Fibroblast of skin of back (primary cell): ENCODE measurements around the gene LMNTD2. TPM values are rescaled to one million over a fixed set of nuclear protein-coding genes. Genes with fewer than 3 reads are reported as not detected.
A peak's percentile ranks its signal among the peaks of the same experiment; 100 is the strongest.

Source experiments
- DNase-seq: peaks from one replicate; pipeline ENCODE4 v3.0.0-alpha.2; 2013
- polyA plus RNA-seq, 2 experiments: library from polyadenylated mRNA; unstranded; fragments of 120-200 nt; gene quantifications; one replicate each; pipeline ENCODE4 v1.2.1, GENCODE V29; 2013; ENCODE audit not compliant: insufficient read length in 2 of 2

Gene LMNTD2
- 0.96 TPM for polyA plus RNA-seq (2013, experiment 1 of 2; ENCODE audit: insufficient read length)
- 0.49 TPM for polyA plus RNA-seq (2013, experiment 2 of 2; ENCODE audit: insufficient read length)

- DNase-seq: peak; percentile 78
Measured at GRCh38 chr11:560305-561147, at the start of gene LMNTD2, which contains the start of gene RASSF7. TSS of gene LMNTD2 (minus strand) at chr11:560738. CDS start at chr11:560716, 22 bp downstream. TSS of gene RASSF7 (plus strand) at chr11:560970. CDS start at chr11:561769, 799 bp downstream.

GRCh38 chr11:609341-609811 is 48.8 kb upstream of the LMNTD2 start:
- DNase-seq: no peak

- no peak for DNase-seq
Measured at GRCh38 chr11:608791-609251, 48.3 kb upstream of the LMNTD2 start.

GRCh38 chr11:607971-608659 is 47.6 kb upstream of the LMNTD2 start:
- no peak for DNase-seq

- DNase-seq: no peak
Measured at GRCh38 chr11:607020-607780, 46.7 kb upstream of the LMNTD2 start.

GRCh38 chr11:606245-606644 is 45.7 kb upstream of the LMNTD2 start:
- no peak for DNase-seq

GRCh38 chr11:605286-606129 is 45.0 kb upstream of the LMNTD2 start:
- no peak for DNase-seq

- no peak for DNase-seq
Measured at GRCh38 chr11:603154-603553, 42.6 kb upstream of the LMNTD2 start.

- no peak for DNase-seq
Measured at GRCh38 chr11:601573-602245, 41.2 kb upstream of the LMNTD2 start.

GRCh38 chr11:598005-598680 is 37.6 kb upstream of the LMNTD2 start:
- no peak for DNase-seq

- DNase-seq: no peak
Measured at GRCh38 chr11:597166-597725, 36.7 kb upstream of the LMNTD2 start.

- DNase-seq: no peak
Measured at GRCh38 chr11:596374-596773, 35.8 kb upstream of the LMNTD2 start.

- no peak for DNase-seq
Measured at GRCh38 chr11:595400-595799, 34.9 kb upstream of the LMNTD2 start.

GRCh38 chr11:593347-593746 is 32.8 kb upstream of the LMNTD2 start:
- no peak for DNase-seq

GRCh38 chr11:592918-593317 is 32.4 kb upstream of the LMNTD2 start:
- DNase-seq: no peak

GRCh38 chr11:592501-592900 is 32.0 kb upstream of the LMNTD2 start:
- no peak for DNase-seq

GRCh38 chr11:590997-591396 is 30.5 kb upstream of the LMNTD2 start:
- no peak for DNase-seq

GRCh38 chr11:589798-590197 is 29.3 kb upstream of the LMNTD2 start:
- DNase-seq: no peak

GRCh38 chr11:587978-588380 is 27.4 kb upstream of the LMNTD2 start:
- DNase-seq: peak; percentile 25

- DNase-seq: no peak
Measured at GRCh38 chr11:587546-587945, 27.0 kb upstream of the LMNTD2 start.
